Measurements from ENCODE around the gene ZNF823. TPM values are rescaled to one million over a fixed set of nuclear protein-coding genes. Genes with fewer than 3 reads are reported as not detected.

The ZNF823 gene
- 10 to 100 TPM; 10.7 to 13.1 TPM for total RNA-seq

DNA sequence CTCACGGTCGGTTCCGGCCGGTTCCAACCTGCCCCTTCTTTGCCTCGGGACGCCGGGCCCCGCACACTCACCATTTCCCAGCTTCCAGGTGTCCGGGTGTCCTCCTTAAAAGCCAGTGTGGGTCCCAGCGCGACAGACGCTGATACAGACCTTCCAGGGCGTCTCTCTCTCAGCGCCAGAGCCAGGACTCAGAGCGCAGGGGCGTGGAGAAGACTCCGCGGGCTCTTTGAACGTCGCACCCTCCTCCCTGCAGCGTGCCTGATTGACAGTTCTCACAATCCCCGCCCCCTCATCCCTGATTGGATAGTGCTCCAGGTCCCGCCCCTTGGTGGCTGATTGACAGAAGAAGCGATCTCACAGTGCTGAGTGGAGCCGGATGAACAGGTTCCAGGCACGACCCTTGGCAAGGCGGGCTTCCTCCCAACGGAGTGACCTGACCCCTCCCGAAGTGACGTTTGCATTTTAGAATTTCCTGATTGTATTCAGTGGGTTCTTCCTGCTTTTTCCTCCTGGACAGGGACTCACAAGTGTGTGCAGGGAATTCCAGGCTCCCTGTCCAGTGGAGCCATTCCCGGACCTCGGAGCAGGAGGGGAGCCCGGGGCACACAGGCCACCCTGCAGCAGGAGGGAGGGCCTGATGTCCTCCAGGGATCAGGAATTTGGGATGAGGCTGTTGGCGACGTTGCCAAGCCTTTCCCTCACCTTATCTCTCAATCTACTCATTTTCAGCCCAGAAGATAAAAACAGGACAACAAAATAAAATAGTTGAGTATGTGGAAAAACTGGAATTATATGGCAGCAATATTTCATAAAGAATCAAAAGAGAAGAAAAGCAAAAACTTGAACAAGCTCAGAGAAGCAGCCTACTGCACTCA lies at the start of gene ZNF823:
Gene ZNF823 (minus strand): TSS at position 201 of the 875 bp plus-strand sequence. CDS start 127 bp downstream, at position 74.
- peak within 1 kb of the TSS; percentile 89 to 93 for H3K9ac ChIP-seq (ENCODE audit: low read depth in 2 of 2, low read length in 2 of 2)
- no peaks in the 10 kb centered on the region for H3K27me3 ChIP-seq
- no peaks in the 10 kb centered on the region for H3K9me3 ChIP-seq
- TF ChIP-seq, protein P1, sequence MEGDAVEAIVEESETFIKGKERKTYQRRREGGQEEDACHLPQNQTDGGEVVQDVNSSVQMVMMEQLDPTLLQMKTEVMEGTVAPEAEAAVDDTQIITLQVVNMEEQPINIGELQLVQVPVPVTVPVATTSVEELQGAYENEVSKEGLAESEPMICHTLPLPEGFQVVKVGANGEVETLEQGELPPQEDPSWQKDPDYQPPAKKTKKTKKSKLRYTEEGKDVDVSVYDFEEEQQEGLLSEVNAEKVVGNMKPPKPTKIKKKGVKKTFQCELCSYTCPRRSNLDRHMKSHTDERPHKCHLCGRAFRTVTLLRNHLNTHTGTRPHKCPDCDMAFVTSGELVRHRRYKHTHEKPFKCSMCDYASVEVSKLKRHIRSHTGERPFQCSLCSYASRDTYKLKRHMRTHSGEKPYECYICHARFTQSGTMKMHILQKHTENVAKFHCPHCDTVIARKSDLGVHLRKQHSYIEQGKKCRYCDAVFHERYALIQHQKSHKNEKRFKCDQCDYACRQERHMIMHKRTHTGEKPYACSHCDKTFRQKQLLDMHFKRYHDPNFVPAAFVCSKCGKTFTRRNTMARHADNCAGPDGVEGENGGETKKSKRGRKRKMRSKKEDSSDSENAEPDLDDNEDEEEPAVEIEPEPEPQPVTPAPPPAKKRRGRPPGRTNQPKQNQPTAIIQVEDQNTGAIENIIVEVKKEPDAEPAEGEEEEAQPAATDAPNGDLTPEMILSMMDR (IDR thresholded peaks at IDR 0.05) = no peak
- H3K4me3 ChIP-seq = peak within 1 kb of the TSS; percentile 98
- H3K4me1 ChIP-seq = peaks cover 5% of the 10 kb centered on the region
- DNase-seq = peak; percentile 100
- intact Hi-C loops (cut with DNase I) = no loop called here
- peak within 1 kb of the TSS; percentile 91 for H3K27ac ChIP-seq
- H3K36me3 ChIP-seq = no peaks in the 10 kb centered on the region

DNA sequence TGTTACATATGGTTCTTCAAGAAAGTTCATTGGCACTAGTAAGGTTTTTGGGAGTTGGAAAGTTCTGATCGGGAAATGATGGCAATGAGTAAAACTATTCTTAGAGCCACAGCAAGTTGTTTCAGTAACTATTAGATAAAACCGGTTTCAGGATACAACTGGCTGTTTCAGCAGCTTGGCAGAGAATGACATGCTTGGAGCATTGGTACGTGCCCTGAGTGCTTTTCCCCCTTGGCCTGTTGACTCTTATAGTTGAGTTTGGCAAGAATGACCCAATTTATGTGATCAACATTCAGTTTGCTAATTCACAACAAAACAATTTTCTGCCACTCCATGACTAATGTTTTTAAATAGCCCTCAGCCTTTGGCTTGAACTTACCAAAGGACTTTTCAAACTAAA lies 48.8 kb upstream of the ZNF823 start:
- TF ChIP-seq, protein P1 (IDR thresholded peaks at IDR 0.05) = no peak
- no peaks in the 10 kb centered on the region for H3K27me3 ChIP-seq
- no peak overlapping the region for H3K27ac ChIP-seq
- no peaks in the 10 kb centered on the region for H3K36me3 ChIP-seq
- no peak overlapping the region for H3K4me3 ChIP-seq
- no peak for DNase-seq
- intact Hi-C loops (cut with DNase I) = loop anchor here (10.0 kb wide), 2 partner anchors 83 to 113 kb away; no protein-coding TSS in a partner anchor
- no peaks in the 10 kb centered on the region for H3K9me3 ChIP-seq
- no peaks in the 10 kb centered on the region for H3K4me1 ChIP-seq
- H3K9ac ChIP-seq (ENCODE audit: low read depth in 2 of 2, low read length in 2 of 2) = no peak overlapping the region

DNA sequence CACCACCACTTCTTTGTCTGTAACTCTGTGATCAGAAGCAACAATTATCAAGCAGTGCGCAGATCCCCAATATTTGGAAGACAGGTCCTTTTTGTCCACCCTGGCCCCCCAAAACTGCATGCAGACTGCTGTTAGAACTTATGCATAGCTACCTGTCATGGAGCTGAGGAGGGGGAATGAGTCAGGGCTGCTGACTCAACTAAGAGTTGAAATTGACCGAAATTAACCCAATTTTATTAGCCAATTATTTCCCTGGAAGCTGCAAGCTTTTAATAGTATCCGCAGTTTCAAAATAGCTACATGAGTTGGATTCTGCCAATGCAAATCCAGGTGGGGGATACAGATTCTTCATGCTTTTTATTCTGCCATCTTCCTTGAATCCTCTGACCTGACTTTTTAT lies 45.6 kb upstream of the ZNF823 start:
- H3K9ac ChIP-seq (ENCODE audit: low read depth in 2 of 2, low read length in 2 of 2) = no peak overlapping the region
- peaks cover 13% of the 10 kb centered on the region for H3K36me3 ChIP-seq
- no peak for DNase-seq
- intact Hi-C loops (cut with DNase I) = loop anchor here (10.0 kb wide), 2 partner anchors 80 to 110 kb away; no protein-coding TSS in a partner anchor
- H3K4me1 ChIP-seq = no peaks in the 10 kb centered on the region
- TF ChIP-seq, protein P1 (IDR thresholded peaks at IDR 0.05) = no peak
- H3K4me3 ChIP-seq = no peak overlapping the region
- H3K27ac ChIP-seq = no peak overlapping the region
- H3K9me3 ChIP-seq = no peaks in the 10 kb centered on the region
- H3K27me3 ChIP-seq = no peaks in the 10 kb centered on the region

DNA sequence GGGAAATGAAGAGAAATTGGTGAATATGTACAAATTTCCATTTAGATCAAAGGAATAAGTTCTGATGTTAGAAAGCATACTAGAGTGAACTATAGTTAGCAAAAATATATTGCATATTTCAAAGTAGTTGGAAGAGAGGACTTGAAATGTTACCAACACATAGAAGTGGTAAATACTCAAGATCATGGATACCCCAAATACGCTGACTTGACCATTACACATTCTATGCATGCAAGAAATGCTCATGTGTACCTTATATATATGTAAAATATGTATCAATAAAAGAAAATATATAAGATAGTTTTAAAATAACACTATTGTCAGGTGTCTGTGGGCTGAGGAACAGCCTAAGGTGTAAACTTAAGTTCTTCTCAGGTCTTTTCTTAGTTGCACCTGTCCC lies 45.0 kb upstream of the ZNF823 start:
- Histone ChIP-seq H3K27ac (no peak overlapping the region), H3K4me3 (no peak overlapping the region), H3K9ac (ENCODE audit: low read depth in 2 of 2, low read length in 2 of 2) (no peak overlapping the region), H3K9me3 (peaks cover 4% of the 10 kb centered on the region), H3K36me3 (peaks cover 13% of the 10 kb centered on the region), H3K27me3 (no peaks in the 10 kb centered on the region), H3K4me1 (no peaks in the 10 kb centered on the region)
- intact Hi-C loops (cut with DNase I) = loop anchor here (10.0 kb wide), 2 partner anchors 79 to 109 kb away; no protein-coding TSS in a partner anchor
- DNase-seq = no peak
- TF ChIP-seq, protein P1 (IDR thresholded peaks at IDR 0.05) = no peak

DNA sequence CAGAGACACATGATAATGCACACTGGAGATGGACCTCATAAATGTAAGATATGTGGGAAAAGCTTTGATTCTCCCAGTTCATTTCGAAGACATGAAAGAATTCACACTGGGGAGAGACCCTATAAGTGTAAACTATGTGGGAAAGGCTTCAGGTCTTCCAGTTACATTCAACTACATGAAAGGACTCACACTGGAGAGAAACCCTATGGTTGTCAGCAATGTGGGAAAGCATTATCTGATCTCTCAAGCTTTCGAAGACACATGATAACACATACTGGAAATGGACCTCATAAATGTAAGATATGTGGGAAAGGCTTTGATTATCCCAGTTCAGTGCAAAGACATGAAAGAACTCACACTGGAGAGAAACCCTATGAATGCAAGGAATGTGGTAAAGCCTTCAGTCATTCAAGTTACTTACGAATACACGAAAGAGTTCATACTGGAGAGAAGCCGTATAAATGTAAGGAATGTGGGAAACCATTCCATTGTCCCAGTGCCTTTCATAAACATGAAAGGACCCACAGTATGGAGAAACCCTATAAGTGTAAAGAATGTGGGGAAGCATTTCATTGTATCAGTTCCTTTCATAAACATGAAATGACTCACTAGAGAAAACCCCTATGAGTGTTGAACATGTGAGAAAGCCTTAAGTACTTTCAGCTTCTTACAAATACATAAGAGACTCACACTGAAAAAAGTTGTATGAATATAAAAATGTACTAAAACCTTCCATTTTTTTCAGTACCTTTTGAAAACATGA lies 42.7 kb upstream of the ZNF823 start:
- intact Hi-C loops (cut with DNase I) = loop anchor here (10.0 kb wide), 2 partner anchors 77 to 107 kb away; no protein-coding TSS in a partner anchor
- H3K9me3 ChIP-seq = peaks cover 4% of the 10 kb centered on the region
- no peak for DNase-seq
- no peak overlapping the region for H3K27ac ChIP-seq
- H3K27me3 ChIP-seq = no peaks in the 10 kb centered on the region
- peaks cover 13% of the 10 kb centered on the region for H3K36me3 ChIP-seq
- H3K4me1 ChIP-seq = no peaks in the 10 kb centered on the region
- H3K9ac ChIP-seq (ENCODE audit: low read depth in 2 of 2, low read length in 2 of 2) = no peak overlapping the region
- TF ChIP-seq, protein P1 (IDR thresholded peaks at IDR 0.05) = no peak
- no peak overlapping the region for H3K4me3 ChIP-seq

All from colonic mucosa (tissue), 4 donors.